Measurements from ENCODE around the gene ZSCAN32.

The ZSCAN32 gene

GRCh38 chr16:3439637-3440036 is 38.8 kb upstream of the ZSCAN32 start:
- no peak for DNase-seq
- H3K36me3 ChIP-seq (replicated peaks; ENCODE audit: insufficient read depth, low read length): no peaks in the 10 kb centered on the region
- peaks cover 7% of the 10 kb centered on the region; the same call in 1 of the 2 replicates for H3K4me1 ChIP-seq (ENCODE audit: low read length)
- H2AFZ ChIP-seq (ENCODE audit: low read length): no peak overlapping the region
- no peak overlapping the region for H3K4me3 ChIP-seq (ENCODE audit: low read length)
- no peaks in the 10 kb centered on the region for H3K27me3 ChIP-seq (replicated peaks; ENCODE audit: insufficient read depth, low read length)
- no peak overlapping the region for H3K27ac ChIP-seq (ENCODE audit: low read length)
- no peak overlapping the region for H3K4me2 ChIP-seq (ENCODE audit: low read depth, low read length)
- H3K9me3 ChIP-seq (replicated peaks; ENCODE audit: insufficient read depth, low read length): no peaks in the 10 kb centered on the region
- H3F3A ChIP-seq (ENCODE audit: insufficient read depth, low read length): peaks cover 2% of the 10 kb centered on the region; the same call in 1 of the 2 replicates
- H3K9me2 ChIP-seq (replicated peaks; ENCODE audit: insufficient read depth, low read length): no peaks in the 10 kb centered on the region
- H3K9ac ChIP-seq (ENCODE audit: low read length): no peak overlapping the region
- no peaks in the 10 kb centered on the region for H4K20me1 ChIP-seq (ENCODE audit: insufficient read depth, low read length)
- H3K79me2 ChIP-seq (ENCODE audit: low read length): peaks cover 17% of the 10 kb centered on the region
- TF ChIP-seq EZH2phosphoT487 (IDR thresholded peaks at IDR 0.05; ENCODE audit: low read length) (no peak), EZH2 (optimal IDR thresholded peaks at IDR 0.05; ENCODE audit: low read depth, low read length) (no peak), CTCF (IDR thresholded peaks at IDR 0.05; ENCODE audit: low read length) (no peak)

GRCh38 chr16:3434373-3434772 is 33.6 kb upstream of the ZSCAN32 start:
- no peaks in the 10 kb centered on the region for H3K9me2 ChIP-seq (replicated peaks; ENCODE audit: insufficient read depth, low read length)
- H3K27ac ChIP-seq (ENCODE audit: low read length): peak overlapping the region; percentile 71; the same call in 1 of the 2 replicates
- H3K27me3 ChIP-seq (replicated peaks; ENCODE audit: insufficient read depth, low read length): no peaks in the 10 kb centered on the region
- H2AFZ ChIP-seq (ENCODE audit: low read length): no peak overlapping the region
- peaks cover 17% of the 10 kb centered on the region; the same call in 1 of the 2 replicates for H3K4me1 ChIP-seq (ENCODE audit: low read length)
- no peaks in the 10 kb centered on the region for H3K9me3 ChIP-seq (replicated peaks; ENCODE audit: insufficient read depth, low read length)
- H3K9ac ChIP-seq (ENCODE audit: low read length): peak overlapping the region; percentile 11; the same call in 1 of the 2 replicates
- H3K36me3 ChIP-seq (replicated peaks; ENCODE audit: insufficient read depth, low read length): no peaks in the 10 kb centered on the region
- H3F3A ChIP-seq (ENCODE audit: insufficient read depth, low read length): peaks cover 15% of the 10 kb centered on the region
- H4K20me1 ChIP-seq (ENCODE audit: insufficient read depth, low read length): no peaks in the 10 kb centered on the region
- TF ChIP-seq CTCF (IDR thresholded peaks at IDR 0.05; ENCODE audit: low read length): no peak
- no peak for TF ChIP-seq EZH2phosphoT487 (IDR thresholded peaks at IDR 0.05; ENCODE audit: low read length)
- TF ChIP-seq EZH2 (optimal IDR thresholded peaks at IDR 0.05; ENCODE audit: low read depth, low read length): no peak
- no peak overlapping the region; the same call in 1 of the 2 replicates for H3K4me3 ChIP-seq (ENCODE audit: low read length)
- DNase-seq: peak; percentile 48
- H3K4me2 ChIP-seq (ENCODE audit: low read depth, low read length): peak overlapping the region; percentile 42
- H3K79me2 ChIP-seq (ENCODE audit: low read length): no peaks in the 10 kb centered on the region

GRCh38 chr16:3431779-3432219 is 31.0 kb upstream of the ZSCAN32 start:
- Histone ChIP-seq H3K4me1 (ENCODE audit: low read length) (peaks cover 17% of the 10 kb centered on the region; the same call in 1 of the 2 replicates), H3K4me2 (ENCODE audit: low read depth, low read length) (peak overlapping the region; percentile 35; the same call in 1 of the 2 replicates), H3K27ac (ENCODE audit: low read length) (no peak overlapping the region), H3K79me2 (ENCODE audit: low read length) (no peaks in the 10 kb centered on the region), H3K4me3 (ENCODE audit: low read length) (0 out of 2 replicates have a peak overlapping the region, but pooled peaks have one; percentile 8), H3K9me2 (replicated peaks; ENCODE audit: insufficient read depth, low read length) (no peaks in the 10 kb centered on the region), H3F3A (ENCODE audit: insufficient read depth, low read length) (peaks cover 15% of the 10 kb centered on the region), H3K27me3 (replicated peaks; ENCODE audit: insufficient read depth, low read length) (no peaks in the 10 kb centered on the region), H3K9ac (ENCODE audit: low read length) (no peak overlapping the region), H2AFZ (ENCODE audit: low read length) (peak overlapping the region; percentile 17; the same call in 1 of the 2 replicates), H4K20me1 (ENCODE audit: insufficient read depth, low read length) (no peaks in the 10 kb centered on the region), H3K9me3 (replicated peaks; ENCODE audit: insufficient read depth, low read length) (no peaks in the 10 kb centered on the region), H3K36me3 (replicated peaks; ENCODE audit: insufficient read depth, low read length) (no peaks in the 10 kb centered on the region)
- TF ChIP-seq CTCF (IDR thresholded peaks at IDR 0.05; ENCODE audit: low read length) (no peak), EZH2phosphoT487 (IDR thresholded peaks at IDR 0.05; ENCODE audit: low read length) (no peak), EZH2 (optimal IDR thresholded peaks at IDR 0.05; ENCODE audit: low read depth, low read length) (no peak)
- peak; percentile 80 for DNase-seq
